Activated T-cell treated with anti-CD3 and anti-CD28 coated beads, Interleukin-2, amount 50 U/mL, for 24 hours (primary cell): Measurements from ENCODE around the gene TNK2.

Experiments
- DNase-seq: peaks from one replicate; pipeline ENCODE4 v3.0.0-alpha.2; 2020
- H3K27ac Mint-ChIP-seq: 2 replicates; pipeline ENCODE4 v1.8.0; 2020; ENCODE audit warnings: mild to moderate bottlenecking, mixed read lengths
- H3K27me3 Mint-ChIP-seq: 2 replicates; pipeline ENCODE4 v1.8.0; 2020; ENCODE audit warnings: mixed read lengths
- H3K36me3 Mint-ChIP-seq: 2 replicates; pipeline ENCODE4 v1.8.0; 2020; ENCODE audit warnings: low read depth, mixed read lengths
- H3K4me1 Mint-ChIP-seq: 2 replicates; pipeline ENCODE4 v1.8.0; 2020; ENCODE audit warnings: low read depth, mixed read lengths
- H3K4me3 Mint-ChIP-seq: 2 replicates; pipeline ENCODE4 v1.8.0; 2020; ENCODE audit warnings: mild to moderate bottlenecking, moderate library complexity, mixed read lengths
- H3K9me3 Mint-ChIP-seq: 2 replicates; pipeline ENCODE4 v1.8.0; 2020; ENCODE audit warnings: mixed read lengths

TNK2 gene

DNA sequence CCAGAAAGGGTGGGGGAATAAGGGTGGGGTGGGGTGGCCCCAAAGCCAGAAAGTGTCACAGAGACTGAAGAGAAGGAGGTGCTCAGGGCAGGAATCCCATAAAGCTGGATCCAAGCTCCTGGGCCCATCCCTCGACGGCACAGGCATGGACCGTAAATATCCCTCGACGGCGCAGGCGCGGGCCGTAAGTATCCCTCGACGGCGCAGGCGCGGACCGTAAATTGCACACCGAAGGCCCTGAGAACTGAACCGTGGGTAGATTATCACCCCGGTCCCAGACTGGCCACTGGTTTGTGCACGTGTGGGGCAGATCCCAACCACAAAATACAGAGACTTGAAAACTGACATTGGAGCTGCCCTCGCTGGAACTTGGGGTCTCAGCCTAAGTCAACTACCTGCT lies 55.3 kb downstream of the TNK2 start:
- H3K4me1 Mint-ChIP-seq: peaks cover 8% of the 10 kb centered on the region
- no peaks in the 10 kb centered on the region for H3K36me3 Mint-ChIP-seq
- H3K27ac Mint-ChIP-seq: no peak overlapping the region
- H3K27me3 Mint-ChIP-seq: no peaks in the 10 kb centered on the region
- H3K9me3 Mint-ChIP-seq: no peaks in the 10 kb centered on the region
- H3K4me3 Mint-ChIP-seq: no peak overlapping the region
- DNase-seq: no peak

DNA sequence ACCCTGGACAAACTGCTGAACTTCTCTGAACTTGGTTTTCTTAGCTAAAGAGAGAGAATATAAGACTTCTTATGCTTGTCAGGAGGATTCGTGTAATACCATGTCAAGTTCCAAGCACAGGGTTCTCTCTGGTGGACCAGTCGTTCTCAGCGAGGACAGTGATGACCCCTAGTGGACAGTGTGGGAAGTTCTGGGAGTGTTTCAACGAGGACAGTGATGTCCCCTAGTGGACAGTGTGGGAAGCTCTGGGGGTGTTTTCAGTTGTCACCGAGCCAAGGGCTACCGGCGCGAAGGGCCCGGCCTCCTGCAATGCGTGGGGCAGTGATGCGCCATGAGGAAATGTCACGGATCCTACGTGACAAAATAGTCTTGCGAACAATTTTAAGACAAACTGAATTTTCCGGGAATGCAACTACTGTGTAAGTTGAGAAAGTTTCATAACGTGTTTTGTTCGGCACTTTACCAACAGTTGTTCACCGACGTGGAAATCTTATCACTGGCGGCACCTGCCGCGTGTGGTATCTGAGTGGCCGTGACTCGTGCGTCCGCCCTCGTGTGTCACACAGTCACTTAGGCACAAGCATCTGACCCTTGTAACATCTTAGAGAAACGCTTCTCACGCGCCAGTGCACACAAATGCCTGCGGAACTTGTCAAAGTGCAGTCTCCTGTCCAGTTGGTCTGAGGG lies 57.4 kb downstream of the TNK2 start:
- Mint-ChIP-seq H3K27me3 (no peaks in the 10 kb centered on the region), H3K27ac (peak overlapping the region; percentile 42), H3K4me1 (peaks cover 8% of the 10 kb centered on the region), H3K36me3 (no peaks in the 10 kb centered on the region), H3K9me3 (no peaks in the 10 kb centered on the region), H3K4me3 (peak overlapping the region; percentile 18)
- peak; percentile 84 for DNase-seq

DNA sequence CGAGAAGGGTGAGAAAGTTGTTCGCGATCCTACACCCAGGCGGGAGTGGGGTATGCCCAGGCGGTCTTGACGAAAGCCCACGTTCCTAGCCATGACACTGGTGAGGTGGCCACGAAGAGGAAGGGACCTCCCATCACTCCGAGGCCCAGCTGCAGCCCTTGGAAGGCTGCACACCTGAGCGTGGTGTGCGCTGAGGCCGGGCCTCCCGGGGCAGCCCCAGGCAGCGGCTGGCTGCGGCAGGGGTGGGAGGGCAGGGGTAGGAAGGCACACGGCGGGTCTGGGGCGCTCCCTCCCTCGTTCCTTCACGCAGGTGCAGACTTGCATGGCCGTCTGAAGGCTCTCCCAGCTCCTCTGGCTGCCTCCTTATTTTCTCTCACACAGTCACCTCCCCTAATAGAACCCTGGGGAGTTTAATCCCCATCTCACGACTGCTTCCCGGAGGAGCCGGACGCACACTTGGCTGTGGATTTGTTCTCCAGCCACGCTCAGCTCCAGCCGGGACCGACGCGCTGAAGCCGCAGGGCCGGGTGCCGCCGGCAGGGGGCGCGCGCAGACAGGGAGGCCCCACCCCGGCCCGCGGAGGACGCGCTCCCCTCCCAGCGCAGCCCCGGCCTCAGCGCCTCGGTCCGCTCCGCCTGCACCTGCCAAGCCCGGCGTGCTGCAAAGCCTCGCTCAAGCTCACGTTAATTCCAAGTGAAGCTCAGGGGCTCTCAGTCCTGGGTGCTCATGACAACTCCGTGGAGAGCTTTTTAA lies 58.9 kb downstream of the TNK2 start:
- DNase-seq: no peak
- Mint-ChIP-seq H3K9me3 (no peaks in the 10 kb centered on the region), H3K36me3 (no peaks in the 10 kb centered on the region), H3K4me1 (peaks cover 8% of the 10 kb centered on the region), H3K27ac (no peak overlapping the region), H3K4me3 (no peak overlapping the region), H3K27me3 (no peaks in the 10 kb centered on the region)

DNA sequence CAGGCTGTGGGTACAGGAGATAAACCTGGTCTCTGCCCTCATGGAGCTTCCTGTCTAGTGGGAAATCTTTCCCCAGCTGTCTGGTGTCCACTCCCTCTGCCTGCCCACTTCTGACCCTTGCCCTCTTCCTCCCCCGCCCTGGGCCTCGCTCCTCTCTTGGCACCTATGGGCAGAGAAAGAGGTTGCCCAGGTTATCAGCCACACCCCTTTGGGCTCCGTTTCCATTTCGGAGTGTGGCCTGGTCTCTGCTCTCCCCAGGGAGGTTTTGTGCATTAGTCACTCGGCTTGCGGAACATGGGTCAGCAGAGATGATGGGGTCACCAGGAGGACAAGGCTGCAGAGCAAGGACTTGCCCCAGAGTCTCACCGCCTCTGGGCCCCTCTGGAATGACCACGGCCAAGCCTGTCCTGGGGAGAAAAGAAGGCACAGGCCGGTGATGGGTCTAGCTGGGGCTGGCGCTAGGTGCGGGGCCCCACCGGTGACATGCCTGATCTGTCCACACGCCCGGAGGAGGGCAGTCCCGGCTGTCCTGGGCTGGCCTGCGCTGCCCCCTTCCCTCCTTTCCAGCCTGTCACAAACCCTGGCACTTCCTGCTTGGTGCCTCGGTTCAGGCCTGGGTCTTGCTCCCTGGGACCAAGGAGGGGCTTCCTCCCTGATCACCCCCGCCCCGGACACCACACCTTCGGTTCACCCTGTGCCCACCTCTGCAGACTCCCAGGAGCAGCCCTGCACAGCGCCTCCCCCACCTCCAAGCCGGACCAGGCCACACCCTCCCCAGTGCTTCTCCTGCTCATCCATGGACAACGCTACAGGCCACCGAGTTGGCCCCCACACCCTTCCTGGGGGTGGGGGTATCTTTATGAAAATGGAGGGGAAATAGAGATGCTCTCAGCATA lies 61.0 kb downstream of the TNK2 start:
- Mint-ChIP-seq H3K4me1 (peaks cover 6% of the 10 kb centered on the region), H3K27ac (no peak overlapping the region), H3K4me3 (no peak overlapping the region), H3K27me3 (no peaks in the 10 kb centered on the region), H3K36me3 (no peaks in the 10 kb centered on the region), H3K9me3 (no peaks in the 10 kb centered on the region)
- DNase-seq: no peak

DNA sequence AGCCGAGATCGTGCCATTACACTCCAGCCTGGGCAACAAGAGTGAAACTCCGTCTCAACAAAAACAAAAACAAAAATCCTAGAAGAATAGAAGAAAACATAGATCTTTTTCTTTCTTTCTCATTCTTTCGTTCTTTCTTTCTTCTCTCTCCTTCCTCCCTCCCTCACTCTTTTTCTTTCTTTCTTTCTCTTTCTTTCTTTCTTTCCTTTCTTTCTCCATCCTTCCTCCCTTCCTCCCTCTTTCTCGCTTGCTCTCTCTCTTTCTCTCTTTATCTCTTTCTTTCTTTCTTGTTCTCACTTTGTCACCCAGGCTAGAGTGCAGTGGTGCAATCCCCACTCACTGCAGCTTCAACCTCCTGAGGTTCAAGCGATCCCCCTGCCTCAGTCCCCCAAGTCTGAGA lies 62.9 kb downstream of the TNK2 start:
- no peaks in the 10 kb centered on the region for H3K9me3 Mint-ChIP-seq
- no peaks in the 10 kb centered on the region for H3K27me3 Mint-ChIP-seq
- no peak overlapping the region for H3K27ac Mint-ChIP-seq
- no peaks in the 10 kb centered on the region for H3K36me3 Mint-ChIP-seq
- H3K4me3 Mint-ChIP-seq: no peak overlapping the region
- no peak for DNase-seq
- H3K4me1 Mint-ChIP-seq: no peaks in the 10 kb centered on the region

DNA sequence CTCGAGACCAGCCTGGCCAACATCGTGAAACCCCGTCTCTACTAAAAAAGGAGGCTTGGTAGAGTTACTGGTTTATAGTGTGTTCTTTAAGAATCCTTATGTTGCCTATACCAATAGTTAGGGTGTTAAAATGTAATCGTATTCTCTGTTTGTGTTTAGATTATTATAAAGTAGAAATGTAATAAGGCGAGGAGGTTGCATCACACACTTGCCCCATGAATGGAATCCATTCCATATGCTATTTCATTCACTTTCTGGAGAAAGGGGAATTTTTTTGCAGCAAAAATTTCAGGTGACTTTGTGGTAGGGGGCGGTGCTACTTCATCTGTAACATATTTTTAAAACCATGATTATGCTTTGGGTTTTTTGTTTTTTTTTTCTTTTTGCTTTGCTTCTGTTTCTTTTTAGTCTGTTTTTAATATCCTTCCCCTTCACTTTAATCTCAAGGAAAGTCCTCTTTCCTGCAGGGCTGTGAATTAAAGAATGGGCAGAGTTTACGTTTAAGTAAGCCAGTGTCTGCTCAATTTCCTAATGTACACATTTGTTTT lies 63.6 kb downstream of the TNK2 start:
- no peak for DNase-seq
- Mint-ChIP-seq H3K27ac (no peak overlapping the region), H3K36me3 (no peaks in the 10 kb centered on the region), H3K4me3 (no peak overlapping the region), H3K4me1 (no peaks in the 10 kb centered on the region), H3K9me3 (no peaks in the 10 kb centered on the region), H3K27me3 (no peaks in the 10 kb centered on the region)

DNA sequence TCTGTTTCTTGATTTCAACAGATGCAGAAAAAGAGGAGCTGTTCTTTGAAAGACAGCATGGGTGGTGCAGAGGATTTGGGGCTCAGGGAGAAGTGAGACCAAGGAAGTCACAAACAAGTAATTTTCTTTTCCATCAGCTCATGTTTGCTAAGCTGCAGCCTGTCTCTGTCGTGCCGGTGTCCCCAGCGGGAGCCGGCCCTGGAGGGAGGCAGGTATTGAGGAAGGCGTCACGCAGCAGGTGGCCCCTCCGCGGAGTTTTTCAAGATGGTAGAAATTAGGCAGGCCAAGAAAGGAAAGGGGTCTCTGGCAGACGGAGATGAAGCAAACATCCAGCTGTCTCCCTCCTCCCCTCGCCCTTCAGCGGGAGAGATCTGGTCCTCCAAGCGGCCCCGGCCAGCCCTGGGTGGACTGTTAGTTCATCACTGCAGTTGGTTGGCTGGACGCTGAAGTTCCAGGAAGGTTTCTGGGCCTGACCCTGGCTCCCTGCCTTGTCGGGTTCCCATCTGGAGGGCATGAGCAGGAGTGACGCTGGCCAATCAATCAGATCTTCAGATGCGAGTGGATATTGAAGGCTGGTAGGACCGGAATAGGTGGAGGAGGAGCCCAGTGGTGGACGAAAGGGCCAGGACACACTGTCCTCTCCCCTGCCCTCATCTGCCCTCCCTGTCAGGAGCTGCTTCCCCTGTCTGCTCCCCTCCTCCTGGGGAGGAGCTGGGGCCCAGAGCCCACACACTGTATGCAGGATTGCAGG lies 68.9 kb downstream of the TNK2 start:
- H3K9me3 Mint-ChIP-seq: no peaks in the 10 kb centered on the region
- H3K36me3 Mint-ChIP-seq: no peaks in the 10 kb centered on the region
- no peak overlapping the region for H3K27ac Mint-ChIP-seq
- no peak for DNase-seq
- H3K4me3 Mint-ChIP-seq: no peak overlapping the region
- H3K27me3 Mint-ChIP-seq: no peaks in the 10 kb centered on the region
- H3K4me1 Mint-ChIP-seq: no peaks in the 10 kb centered on the region

DNA sequence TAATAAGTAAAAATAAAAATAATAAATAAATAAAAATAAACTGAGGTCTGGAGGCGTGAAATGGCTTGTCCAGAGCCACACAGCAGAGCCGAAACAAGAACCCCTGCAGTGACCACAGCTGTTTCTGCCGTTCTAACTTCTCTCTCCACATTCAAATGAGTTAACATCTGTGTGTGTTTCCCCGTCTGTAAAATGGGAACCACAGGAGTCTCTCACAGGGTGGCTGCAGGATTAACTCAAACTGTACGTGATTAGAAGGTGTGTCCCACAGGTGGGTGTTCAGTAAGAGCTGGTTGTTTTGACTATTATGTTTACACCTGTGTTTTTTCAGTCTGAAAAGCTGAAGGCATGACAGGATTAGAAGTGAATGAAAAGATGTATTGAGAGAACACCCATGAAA lies 69.6 kb downstream of the TNK2 start:
- Mint-ChIP-seq H3K4me1 (no peaks in the 10 kb centered on the region), H3K9me3 (no peaks in the 10 kb centered on the region), H3K4me3 (no peak overlapping the region), H3K27me3 (no peaks in the 10 kb centered on the region), H3K27ac (no peak overlapping the region), H3K36me3 (no peaks in the 10 kb centered on the region)
- no peak for DNase-seq

DNA sequence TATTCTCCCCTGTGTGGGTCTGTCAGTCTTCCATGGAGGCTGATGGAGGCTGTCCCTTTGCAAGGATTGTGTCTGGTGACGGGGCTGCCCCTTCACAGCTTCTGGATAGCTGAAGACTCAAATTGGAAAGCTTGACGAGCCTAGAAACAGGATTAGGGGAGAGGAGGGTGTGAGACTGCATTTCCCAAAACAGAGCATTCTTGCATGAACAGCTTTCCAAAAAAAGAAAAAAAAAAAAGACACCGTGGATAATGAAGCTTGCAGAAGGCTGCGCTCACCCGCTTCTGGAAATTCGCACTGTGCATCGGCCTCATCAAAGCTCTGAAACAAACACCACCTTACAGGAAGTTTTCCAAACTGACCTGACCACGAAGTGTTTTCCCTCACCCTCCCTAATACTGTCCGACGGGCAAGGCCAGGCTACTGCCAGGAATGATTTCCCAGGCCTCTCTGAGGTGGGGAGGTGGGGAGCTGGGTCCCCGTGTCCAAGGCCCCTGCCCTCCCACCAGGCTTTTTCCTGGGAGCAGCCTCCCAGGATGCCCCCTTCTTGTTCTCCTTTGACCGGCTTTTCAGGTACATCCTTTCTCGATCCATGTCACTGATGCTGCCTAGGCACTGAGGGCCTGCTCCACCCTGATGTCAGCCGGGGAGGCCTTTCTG lies 71.7 kb downstream of the TNK2 start:
- H3K9me3 Mint-ChIP-seq: no peaks in the 10 kb centered on the region
- H3K4me1 Mint-ChIP-seq: no peaks in the 10 kb centered on the region
- no peak for DNase-seq
- H3K4me3 Mint-ChIP-seq: no peak overlapping the region
- H3K27ac Mint-ChIP-seq: no peak overlapping the region
- no peaks in the 10 kb centered on the region for H3K27me3 Mint-ChIP-seq
- no peaks in the 10 kb centered on the region for H3K36me3 Mint-ChIP-seq

DNA sequence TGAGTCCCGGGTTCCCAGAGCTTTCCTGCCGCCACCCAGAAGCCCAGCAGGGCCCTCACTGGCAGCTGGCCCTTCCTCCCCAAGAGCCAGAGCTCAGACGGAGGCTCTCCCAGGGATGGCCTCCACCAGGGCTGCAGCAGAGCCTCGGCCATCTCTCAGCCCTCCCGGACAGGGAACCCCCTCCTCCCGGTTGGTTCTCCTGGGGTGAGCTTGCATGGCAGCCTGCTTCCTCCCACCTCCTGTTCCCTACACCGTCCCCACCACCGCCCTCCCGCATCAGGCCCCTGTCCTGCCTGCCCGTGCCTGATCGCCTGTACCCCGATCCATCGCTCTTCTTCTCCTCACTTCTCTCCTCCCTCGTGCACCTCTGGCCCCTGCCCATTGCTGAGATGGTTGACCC lies 72.6 kb downstream of the TNK2 start:
- Mint-ChIP-seq H3K27ac (no peak overlapping the region), H3K4me1 (no peaks in the 10 kb centered on the region), H3K9me3 (no peaks in the 10 kb centered on the region), H3K27me3 (no peaks in the 10 kb centered on the region), H3K36me3 (no peaks in the 10 kb centered on the region), H3K4me3 (no peak overlapping the region)
- DNase-seq: no peak

DNA sequence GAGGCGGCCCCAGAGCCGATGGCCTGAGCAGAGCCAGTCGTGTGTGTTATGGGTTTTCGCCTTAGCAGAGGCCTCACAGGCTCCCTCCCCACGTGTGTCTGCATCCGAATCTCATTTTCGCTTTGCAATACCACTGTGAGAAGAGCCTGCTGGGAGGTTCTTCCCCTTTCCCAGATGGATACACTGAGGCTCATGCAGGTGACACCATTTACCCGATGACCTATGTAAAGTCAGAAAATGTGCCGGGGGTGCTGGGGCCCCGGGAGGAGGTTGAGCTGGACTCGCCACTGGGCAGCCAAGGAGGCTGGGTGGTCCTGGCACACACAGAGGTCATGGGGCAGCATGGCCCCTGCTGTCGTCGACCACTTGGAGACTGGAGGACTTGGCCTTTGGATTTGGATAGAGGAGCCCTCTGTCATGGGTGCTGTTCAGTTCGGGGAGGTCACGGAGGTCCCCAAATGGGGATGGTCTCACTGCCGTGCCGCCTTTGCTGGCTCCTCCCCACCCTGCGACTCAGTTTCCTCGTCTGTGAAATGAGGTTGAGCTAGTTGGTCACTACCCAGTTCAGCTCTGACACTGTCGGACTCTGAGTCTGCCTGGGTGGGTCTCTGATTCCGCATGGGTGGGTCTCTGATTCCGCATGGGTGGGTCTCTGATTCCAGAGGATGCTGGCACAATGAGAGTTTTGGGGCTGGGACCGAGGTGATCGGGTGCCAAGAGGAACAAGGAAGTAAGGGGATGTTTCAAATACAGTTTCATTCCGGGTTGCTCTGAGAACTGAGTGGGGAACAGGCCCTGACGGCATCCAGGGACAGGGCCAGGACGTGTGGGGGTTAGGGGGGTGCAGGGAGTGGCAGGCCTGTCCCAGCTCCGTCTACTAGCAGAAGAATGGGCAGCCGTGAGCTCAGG lies 73.4 kb downstream of the TNK2 start:
- H3K4me1 Mint-ChIP-seq: no peaks in the 10 kb centered on the region
- H3K27me3 Mint-ChIP-seq: no peaks in the 10 kb centered on the region
- no peaks in the 10 kb centered on the region for H3K9me3 Mint-ChIP-seq
- no peaks in the 10 kb centered on the region for H3K36me3 Mint-ChIP-seq
- no peak overlapping the region for H3K4me3 Mint-ChIP-seq
- no peak overlapping the region for H3K27ac Mint-ChIP-seq
- no peak for DNase-seq

DNA sequence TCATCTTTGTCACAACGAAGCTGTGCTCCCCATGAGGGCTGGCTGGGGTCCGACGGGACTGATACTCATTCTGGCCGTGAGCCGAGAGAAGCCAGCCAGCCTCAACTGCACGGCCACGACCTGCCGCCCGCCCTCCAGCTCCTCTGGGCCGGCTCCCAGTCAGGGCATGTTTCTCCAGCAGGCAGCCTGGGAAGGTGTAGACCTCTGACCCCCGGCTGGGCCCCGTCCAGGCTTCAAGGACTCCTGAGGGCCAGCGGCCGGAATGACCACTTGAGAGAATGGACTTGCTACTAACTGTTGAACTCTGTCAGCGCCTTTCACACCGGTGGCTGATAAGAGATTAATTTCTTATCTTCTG lies 78.5 kb downstream of the TNK2 start:
- Mint-ChIP-seq H3K27ac (no peak overlapping the region), H3K4me3 (no peak overlapping the region), H3K27me3 (no peaks in the 10 kb centered on the region), H3K36me3 (no peaks in the 10 kb centered on the region), H3K4me1 (no peaks in the 10 kb centered on the region), H3K9me3 (no peaks in the 10 kb centered on the region)
- DNase-seq: no peak

DNA sequence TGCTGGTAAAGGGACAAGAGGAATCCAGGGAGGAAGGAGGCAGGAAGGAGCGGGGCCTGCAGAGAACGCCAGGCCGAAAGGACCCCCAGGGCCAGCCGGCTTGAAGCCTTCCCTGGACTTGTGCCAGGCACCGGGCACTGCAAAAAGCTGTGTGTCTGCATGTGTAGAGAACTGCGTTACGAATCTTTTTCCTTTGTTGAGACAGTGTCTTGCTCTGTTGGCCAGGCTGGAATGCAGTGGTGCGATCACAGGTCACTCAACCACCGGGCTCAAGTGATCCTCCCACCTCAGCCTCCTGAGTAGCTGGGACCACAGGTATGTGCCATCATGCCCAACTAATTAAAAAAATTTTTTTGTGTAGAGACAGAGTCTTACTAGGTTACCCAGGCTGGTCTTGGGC lies 79.6 kb downstream of the TNK2 start:
- no peak overlapping the region for H3K4me3 Mint-ChIP-seq
- H3K36me3 Mint-ChIP-seq: no peaks in the 10 kb centered on the region
- no peak for DNase-seq
- H3K27ac Mint-ChIP-seq: no peak overlapping the region
- H3K4me1 Mint-ChIP-seq: no peaks in the 10 kb centered on the region
- no peaks in the 10 kb centered on the region for H3K27me3 Mint-ChIP-seq
- H3K9me3 Mint-ChIP-seq: no peaks in the 10 kb centered on the region
